Hepatocyte (in vitro differentiated cells): Measurements from ENCODE around the gene FOXN3. TPM values are rescaled to one million over a fixed set of nuclear protein-coding genes. Genes with fewer than 3 reads are reported as not detected.

ENCODE experiments used
- DNase-seq: peaks from one replicate; pipeline ENCODE4 v3.0.0-alpha.2; 2016; ENCODE audit warnings: low spot score
- H2AFZ ChIP-seq: fragments of 200-600 bp; sonication (generic); 2 replicates; pipeline ENCODE4 v1.6.0; 2016; ENCODE audit warnings: antibody characterized with exemption, mild to moderate bottlenecking
- H3K27ac ChIP-seq: fragments of 200-600 bp; sonication (generic); 2 replicates; pipeline ENCODE4 v1.5.1; 2016; ENCODE audit warnings: mild to moderate bottlenecking
- H3K27me3 ChIP-seq: fragments of 200-600 bp; sonication (generic); 2 replicates; pipeline ENCODE4 v1.6.1; 2016
- H3K36me3 ChIP-seq: fragments of 200-600 bp; sonication (generic); replicated peaks from 2 replicates; pipeline ENCODE4 v1.5.1; 2016; ENCODE audit warnings: low read depth; ENCODE audit not compliant: insufficient read depth
- H3K4me1 ChIP-seq: fragments of 200-600 bp; sonication (generic); 2 replicates; pipeline ENCODE4 v1.5.1; 2016; ENCODE audit warnings: mild to moderate bottlenecking, moderate library complexity; ENCODE audit not compliant: insufficient read depth
- H3K4me2 ChIP-seq: fragments of 200-600 bp; sonication (generic); 2 replicates; pipeline ENCODE4 v1.6.0; 2016
- H3K4me3 ChIP-seq: fragments of 200-600 bp; sonication (generic); 2 replicates; pipeline ENCODE4 v1.5.1; 2016; ENCODE audit warnings: mild to moderate bottlenecking
- H3K79me2 ChIP-seq: fragments of 200-600 bp; sonication (generic); 2 replicates; pipeline ENCODE4 v1.6.0; 2017; ENCODE audit warnings: mild to moderate bottlenecking
- H3K9me2 ChIP-seq: fragments of 200-600 bp; sonication (generic); replicated peaks from 2 replicates; pipeline ENCODE4 v1.6.0; 2017; ENCODE audit warnings: mild to moderate bottlenecking; ENCODE audit not compliant: insufficient read depth
- H3K9me3 ChIP-seq: fragments of 200-600 bp; sonication (generic); 2 replicates; pipeline ENCODE4 v1.5.1; 2016; ENCODE audit warnings: low read depth, mild to moderate bottlenecking
- H4K20me1 ChIP-seq: fragments of 200-600 bp; sonication (generic); 2 replicates; pipeline ENCODE4 v1.6.0; 2016; ENCODE audit warnings: mild to moderate bottlenecking; ENCODE audit not compliant: insufficient read depth, poor library complexity, severe bottlenecking
- CTCF ChIP-seq: fragments of 200-600 bp; sonication (generic); IDR thresholded peaks from 2 replicates; pipeline ENCODE4 v1.5.1; 2016; ENCODE audit warnings: antibody characterized with exemption, mild to moderate bottlenecking; ENCODE audit not compliant: poor library complexity
- EZH2 ChIP-seq: fragments of 200-600 bp; sonication (generic); IDR thresholded peaks from 2 replicates; pipeline ENCODE4 v1.6.1; 2016; ENCODE audit warnings: antibody characterized with exemption, mild to moderate bottlenecking, borderline replicate concordance
- EZH2phosphoT487 ChIP-seq: fragments of 200-600 bp; sonication (generic); IDR thresholded peaks from one replicate; pipeline ENCODE4 v1.6.1; 2018; ENCODE audit warnings: antibody characterized with exemption, mild to moderate bottlenecking, low read depth, moderate library complexity; ENCODE audit not compliant: unreplicated experiment, severe bottlenecking
- WGBS: methylation state at CpG from one replicate; pipeline ENCODE4 v1.1.6; 2016; ENCODE audit warnings: low lambda C conversion rate; ENCODE audit errors: missing lambda C conversion rate; 5-methylcytosine and 5-hydroxymethylcytosine counted together
- polyA plus RNA-seq: library from polyadenylated mRNA; unstranded; fragments of >200 nt; fragmentation: Nextera tagmentation; extraction: Ambion mirVana; gene quantifications from 2 replicates; pipeline ENCODE4 v1.2.1, GENCODE V29; 2016
- total RNA-seq: library from RNA; depleted of rRNA; stranded (reverse); fragments of >200 nt; gene quantifications from 2 replicates; pipeline ENCODE4 v1.2.3, GENCODE V29; 2014

FOXN3 gene
- total and polyA plus RNA-seq, 2 experiments from 2014 or later, result 42.2 to 47.6 TPM

GRCh38 chr14:89188492-89188891 lies 228.5 kb downstream of the FOXN3 start:
- 91% methylated on average over 3 of the region's 3 CpGs for WGBS
- H3K9me3 ChIP-seq, result no peaks in the 10 kb centered on the region
- peaks cover 26% of the 10 kb centered on the region for H3K4me1 ChIP-seq
- no peaks in the 10 kb centered on the region for H3K27me3 ChIP-seq
- H3K79me2 ChIP-seq, result peaks cover 8% of the 10 kb centered on the region
- H4K20me1 ChIP-seq, result no peaks in the 10 kb centered on the region
- H3K27ac ChIP-seq, result no peak overlapping the region
- no peaks in the 10 kb centered on the region for H3K9me2 ChIP-seq
- no peaks in the 10 kb centered on the region for H3K36me3 ChIP-seq
- TF ChIP-seq CTCF, result no peak
- TF ChIP-seq EZH2phosphoT487, result no peak
- TF ChIP-seq EZH2, result no peak
- no peak overlapping the region for H3K4me2 ChIP-seq
- DNase-seq, result no peak
- H2AFZ ChIP-seq, result no peak overlapping the region
- no peak overlapping the region for H3K4me3 ChIP-seq

- Histone ChIP-seq H3K27me3 (no peaks in the 10 kb centered on the region), H3K4me2 (no peak overlapping the region), H3K4me1 (peaks cover 26% of the 10 kb centered on the region), H3K79me2 (peaks cover 8% of the 10 kb centered on the region), H3K27ac (no peak overlapping the region), H3K36me3 (no peaks in the 10 kb centered on the region), H3K9me3 (no peaks in the 10 kb centered on the region), H3K9me2 (no peaks in the 10 kb centered on the region), H3K4me3 (no peak overlapping the region), H2AFZ (no peak overlapping the region), H4K20me1 (no peaks in the 10 kb centered on the region)
- 71% methylated on average over 6 of the region's 6 CpGs for WGBS
- DNase-seq, result no peak
- no peak for TF ChIP-seq EZH2phosphoT487
- TF ChIP-seq EZH2, result no peak
- no peak for TF ChIP-seq CTCF
Measured at GRCh38 chr14:89187501-89187900, 229.5 kb downstream of the FOXN3 start.

GRCh38 chr14:89186856-89187376 lies 230.1 kb downstream of the FOXN3 start:
- Histone ChIP-seq H2AFZ (no peak overlapping the region), H3K9me2 (no peaks in the 10 kb centered on the region), H3K27ac (peak overlapping the region; percentile 32), H3K79me2 (peaks cover 10% of the 10 kb centered on the region), H4K20me1 (no peaks in the 10 kb centered on the region), H3K4me2 (no peak overlapping the region), H3K27me3 (no peaks in the 10 kb centered on the region), H3K4me3 (no peak overlapping the region), H3K36me3 (no peaks in the 10 kb centered on the region), H3K4me1 (peaks cover 26% of the 10 kb centered on the region), H3K9me3 (no peaks in the 10 kb centered on the region)
- TF ChIP-seq EZH2phosphoT487 (no peak), EZH2 (no peak), CTCF (no peak)
- DNase-seq, result no peak
- WGBS, result 76% methylated on average over 7 of the region's 7 CpGs
